Kidney epithelial cell (primary cell): Measurements from ENCODE around the gene SETD1B. TPM values are rescaled to one million over a fixed set of nuclear protein-coding genes. Genes with fewer than 3 reads are reported as not detected.
"Not testable (repeated sequence)": the region's sequence is repeated elsewhere in the genome, so short reads cannot be mapped to it uniquely, and the experiment has no call there.

Source experiments
- DNase-seq: peaks from one replicate; pipeline ENCODE4 v3.0.0-alpha.2; 2010; ENCODE audit warnings: low read depth
- H3K27me3 ChIP-seq: 2 replicates; pipeline ENCODE4 v1.6.0; 2011; ENCODE audit warnings: low read length; ENCODE audit not compliant: control insufficient read depth, insufficient read depth
- H3K36me3 ChIP-seq: 2 replicates; pipeline ENCODE4 v1.5.1; 2011; ENCODE audit warnings: low read length; ENCODE audit not compliant: control insufficient read depth, insufficient read depth
- H3K4me3 ChIP-seq: 2 replicates; pipeline ENCODE4 v1.5.1; 2011; ENCODE audit warnings: low read depth, mild to moderate bottlenecking, control low read depth, low read length
- CTCF ChIP-seq: IDR thresholded peaks from 2 replicates; pipeline ENCODE4 v1.5.1; 2011; ENCODE audit warnings: mild to moderate bottlenecking, moderate library complexity, low read length, control low read depth, inconsistent platforms; ENCODE audit not compliant: insufficient read depth, poor library complexity, severe bottlenecking
- total RNA-seq: library from RNA; depleted of rRNA; stranded (reverse); fragments of >200 nt; gene quantifications from 2 replicates; pipeline ENCODE4 v1.2.3, GENCODE V29; 2015

SETD1B gene
- total RNA-seq, 1 donor from 2014 or later = 8.1 TPM

- no peak overlapping the region for H3K4me3 ChIP-seq
- H3K27me3 ChIP-seq = no peaks in the 10 kb centered on the region
- no peak for DNase-seq
- H3K36me3 ChIP-seq = peaks cover 2% of the 10 kb centered on the region
- TF ChIP-seq CTCF = peak; percentile 4
Measured at GRCh38 chr12:121789233-121789781, 14.5 kb upstream of the SETD1B start.

GRCh38 chr12:121789800-121790728, 13.7 kb upstream of the SETD1B start:
- DNase-seq = no peak
- H3K4me3 ChIP-seq = no peak overlapping the region
- H3K27me3 ChIP-seq = no peaks in the 10 kb centered on the region
- TF ChIP-seq CTCF = no peak
- peaks cover 2% of the 10 kb centered on the region for H3K36me3 ChIP-seq

- H3K36me3 ChIP-seq, H3K4me3 ChIP-seq, H3K27me3 ChIP-seq, DNase-seq: not testable (repeated sequence)
Measured at GRCh38 chr12:121790785-121791184, 13.0 kb upstream of the SETD1B start.

- peak overlapping the region; percentile 76 for H3K4me3 ChIP-seq
- peaks cover 3% of the 10 kb centered on the region for H3K36me3 ChIP-seq
- TF ChIP-seq CTCF = peak; percentile 2
- no peak for DNase-seq
- H3K27me3 ChIP-seq = no peaks in the 10 kb centered on the region
Measured at GRCh38 chr12:121791671-121792551, 11.9 kb upstream of the SETD1B start.

- no peaks in the 10 kb centered on the region for H3K27me3 ChIP-seq
- H3K36me3 ChIP-seq = peaks cover 1% of the 10 kb centered on the region
- H3K4me3 ChIP-seq = peak overlapping the region; percentile 76
- no peak for DNase-seq
- no peak for TF ChIP-seq CTCF
Measured at GRCh38 chr12:121792607-121793439, 11.0 kb upstream of the SETD1B start.
